NT2/D1 (cell line): ENCODE measurements around the gene NFX1.
"Not testable (repeated sequence)": the region's sequence is repeated elsewhere in the genome, so short reads cannot be mapped to it uniquely, and the experiment has no call there.

ENCODE experiments used
- SUZ12 ChIP-seq: IDR thresholded peaks from 2 replicates; pipeline ENCODE4 v1.6.1; 2011; ENCODE audit not compliant: insufficient read length, insufficient read depth; ENCODE audit errors: extremely low read depth
- YY1 ChIP-seq: IDR thresholded peaks from 2 replicates; pipeline ENCODE4 v1.6.1; 2011; ENCODE audit not compliant: insufficient read length, insufficient read depth
- ZNF274 ChIP-seq: IDR thresholded peaks from 2 replicates; pipeline ENCODE4 v1.6.1; 2011; ENCODE audit warnings: mild to moderate bottlenecking, low read depth, low read length

DNA sequence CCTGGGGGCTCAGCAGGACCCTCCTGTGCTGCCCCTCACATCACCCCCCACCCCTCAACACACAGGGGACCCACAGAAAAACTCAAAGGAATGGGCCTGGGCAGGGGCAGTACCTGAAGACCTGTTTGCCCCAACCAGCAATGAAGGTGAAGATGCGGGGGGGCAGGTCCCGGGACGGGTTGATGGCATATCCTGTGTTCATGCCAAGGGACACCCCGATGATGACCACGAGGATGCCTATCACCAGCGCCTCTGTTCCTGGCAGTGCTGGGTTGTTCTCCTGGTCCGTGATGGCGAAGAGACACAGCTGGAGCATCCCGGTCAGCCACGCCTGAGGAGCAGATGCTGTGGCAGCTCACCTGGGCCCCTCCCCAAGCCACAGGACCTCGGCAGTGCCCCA, 95.2 kb downstream of the NFX1 start:
- TF ChIP-seq ZNF274, SUZ12, YY1: not testable (repeated sequence)
